HG03558 (cell line): ENCODE data around the gene KRT78.

Source experiments
- ATAC-seq: cut with Tn5 transposase; IDR thresholded peaks from one replicate; pipeline ENCODE4 v1.9.1; 2021; ENCODE audit warnings: moderate number of reproducible peaks; ENCODE audit not compliant: unreplicated experiment; ENCODE audit errors: extremely low read depth

Gene KRT78

DNA sequence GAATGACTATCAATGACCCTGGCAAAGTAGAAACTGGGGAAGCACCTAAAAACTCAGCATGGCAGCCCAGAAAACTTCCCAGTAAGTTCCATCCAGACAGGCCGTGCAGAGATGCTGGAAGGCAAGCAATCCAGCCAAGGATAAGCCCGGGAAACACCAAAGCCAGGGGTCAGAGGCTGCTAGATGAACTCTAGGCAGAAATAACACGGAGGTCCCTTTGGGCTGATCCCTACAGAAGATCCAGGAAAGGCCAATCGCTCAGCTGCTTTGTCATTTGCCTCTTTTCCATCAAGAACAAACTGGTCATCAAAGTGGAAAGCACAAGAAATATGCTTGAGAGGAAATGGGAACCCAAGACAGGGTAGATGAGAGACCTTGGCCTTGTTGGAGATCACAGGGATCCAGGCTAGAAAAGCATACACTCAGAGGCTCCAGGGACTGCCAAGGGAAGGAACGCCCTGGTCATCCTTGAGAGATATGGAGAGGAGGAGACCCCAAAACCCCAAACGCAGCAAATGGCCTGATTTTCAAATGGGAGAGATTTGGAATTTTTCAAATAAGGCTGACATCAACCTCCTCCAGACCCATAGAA, 21.2 kb downstream of the KRT78 start:
- ATAC-seq = no peak

DNA sequence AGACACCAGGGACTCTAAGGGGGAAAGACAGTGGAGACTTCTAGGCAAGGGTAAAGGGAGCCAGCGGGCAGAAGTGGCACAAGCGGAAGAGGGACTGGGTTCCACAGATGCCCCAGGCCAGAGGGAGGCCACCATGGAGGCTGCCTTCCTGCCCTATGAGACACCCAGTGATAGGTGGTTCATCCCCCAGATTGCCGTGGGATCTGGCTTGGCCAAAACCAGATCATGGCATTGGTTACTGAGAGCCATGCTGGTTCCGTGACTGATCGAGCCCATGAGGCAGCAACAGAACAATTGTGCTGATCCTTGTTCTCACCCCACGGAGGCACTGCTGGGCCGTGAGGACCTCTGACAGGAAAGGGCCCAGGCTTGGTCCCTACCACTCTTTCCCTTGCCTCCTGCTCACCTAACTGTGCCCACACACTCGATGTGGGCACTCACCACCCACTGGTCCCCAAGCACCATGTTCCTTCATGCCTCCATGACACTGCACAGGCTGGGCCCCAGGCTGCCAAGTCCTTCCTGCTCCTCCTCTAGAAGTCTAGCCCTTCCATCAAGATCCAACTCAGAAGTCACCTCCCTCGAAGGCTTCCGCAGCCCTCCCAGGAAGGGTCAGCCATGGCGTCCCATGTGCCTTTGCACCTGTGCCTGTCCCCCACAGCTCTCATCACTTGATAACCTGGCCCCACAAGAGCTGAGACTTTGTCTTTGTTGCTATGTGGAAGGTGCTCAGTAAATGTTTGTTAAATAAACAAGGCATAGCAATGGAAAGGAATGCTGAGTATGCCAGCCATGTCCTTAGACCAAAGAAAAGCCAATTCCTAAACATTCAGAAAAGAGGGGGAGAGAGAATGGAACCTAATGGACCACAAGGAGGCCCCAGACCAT, 21.9 kb downstream of the KRT78 start:
- ATAC-seq = no peak

DNA sequence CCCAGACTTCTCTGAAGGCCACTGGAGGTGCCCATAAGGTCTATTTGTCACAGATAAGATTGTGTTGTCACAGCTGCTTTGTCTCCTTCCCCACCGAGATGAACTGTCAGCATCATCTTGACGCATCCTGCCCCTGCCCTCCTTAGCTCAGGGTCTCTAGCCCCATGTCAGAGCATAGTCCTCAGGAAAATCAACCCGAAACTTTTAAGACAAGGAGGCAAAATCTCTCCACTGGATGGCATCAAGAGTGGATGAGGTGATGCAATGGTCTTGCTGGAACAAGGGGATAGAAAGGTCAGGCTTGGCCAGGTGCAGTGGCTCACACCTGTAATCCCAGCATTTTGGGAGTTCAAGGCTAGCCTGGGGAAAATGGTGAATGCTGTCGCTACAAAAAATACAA, 22.8 kb downstream of the KRT78 start:
- ATAC-seq = no peak

DNA sequence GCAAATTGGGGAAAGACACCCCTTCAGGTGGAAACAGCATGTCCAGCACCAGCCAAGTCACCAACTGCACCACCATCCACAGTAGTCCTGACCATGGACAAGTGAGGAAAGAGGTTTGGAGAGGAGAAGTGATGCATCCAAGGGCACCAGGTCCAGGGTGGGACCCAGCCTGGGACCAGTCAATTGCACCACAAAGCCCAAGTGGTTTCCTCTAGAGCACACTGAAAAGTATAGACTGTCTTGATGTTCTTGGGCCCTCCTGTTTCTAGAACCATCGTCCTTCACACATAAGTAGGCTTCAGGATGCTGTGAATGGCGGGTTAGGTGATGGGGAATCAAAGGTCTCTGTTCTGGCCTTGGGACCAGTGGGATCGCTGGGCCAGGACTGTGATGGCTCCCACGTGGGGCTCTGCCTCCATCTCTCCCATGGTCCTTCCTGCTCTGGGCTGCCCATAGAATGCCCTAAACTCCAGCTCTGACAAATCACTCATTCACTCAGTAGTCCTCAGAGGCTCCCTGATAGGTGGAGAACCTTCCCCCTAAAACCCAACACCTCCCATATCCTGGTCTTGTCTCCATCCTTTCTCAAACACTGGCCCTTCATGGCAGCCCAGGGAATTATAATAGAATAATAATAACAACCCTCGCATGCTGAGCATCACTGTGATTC, 23.9 kb downstream of the KRT78 start:
- no peak for ATAC-seq

DNA sequence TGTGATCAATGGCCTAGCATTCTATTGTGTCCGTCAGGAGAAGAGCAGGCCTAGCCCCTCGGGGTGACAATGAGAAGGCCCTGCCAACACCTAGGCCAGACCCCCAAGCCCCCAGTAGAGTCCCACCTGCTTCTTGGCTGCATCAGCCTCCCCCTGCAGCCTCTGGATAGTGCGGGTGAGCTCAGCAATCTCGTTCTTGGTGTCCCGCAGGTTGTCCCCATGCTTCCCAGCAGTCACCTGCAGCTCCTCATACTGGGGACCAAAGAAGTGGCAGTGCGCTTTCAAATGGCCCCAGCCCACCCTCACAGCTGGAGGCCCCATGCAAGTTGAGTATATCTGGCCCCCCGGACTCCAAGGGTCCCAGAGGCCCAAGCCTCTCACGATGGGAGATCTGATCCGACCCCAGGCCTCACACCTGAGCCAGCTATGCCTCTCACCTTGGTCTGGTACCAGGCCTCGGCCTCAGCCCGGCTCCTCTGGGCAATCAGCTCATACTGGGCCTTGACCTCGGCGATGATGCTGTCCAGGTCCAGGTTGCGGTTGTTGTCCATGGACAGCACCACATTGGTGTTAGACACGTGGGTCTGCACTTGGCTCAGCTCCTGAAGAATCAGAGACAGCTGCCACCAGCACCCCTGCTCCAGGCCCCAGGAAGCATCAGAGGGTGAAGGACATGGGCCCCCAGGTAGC, 24.9 kb downstream of the KRT78 start:
- ATAC-seq = no peak

DNA sequence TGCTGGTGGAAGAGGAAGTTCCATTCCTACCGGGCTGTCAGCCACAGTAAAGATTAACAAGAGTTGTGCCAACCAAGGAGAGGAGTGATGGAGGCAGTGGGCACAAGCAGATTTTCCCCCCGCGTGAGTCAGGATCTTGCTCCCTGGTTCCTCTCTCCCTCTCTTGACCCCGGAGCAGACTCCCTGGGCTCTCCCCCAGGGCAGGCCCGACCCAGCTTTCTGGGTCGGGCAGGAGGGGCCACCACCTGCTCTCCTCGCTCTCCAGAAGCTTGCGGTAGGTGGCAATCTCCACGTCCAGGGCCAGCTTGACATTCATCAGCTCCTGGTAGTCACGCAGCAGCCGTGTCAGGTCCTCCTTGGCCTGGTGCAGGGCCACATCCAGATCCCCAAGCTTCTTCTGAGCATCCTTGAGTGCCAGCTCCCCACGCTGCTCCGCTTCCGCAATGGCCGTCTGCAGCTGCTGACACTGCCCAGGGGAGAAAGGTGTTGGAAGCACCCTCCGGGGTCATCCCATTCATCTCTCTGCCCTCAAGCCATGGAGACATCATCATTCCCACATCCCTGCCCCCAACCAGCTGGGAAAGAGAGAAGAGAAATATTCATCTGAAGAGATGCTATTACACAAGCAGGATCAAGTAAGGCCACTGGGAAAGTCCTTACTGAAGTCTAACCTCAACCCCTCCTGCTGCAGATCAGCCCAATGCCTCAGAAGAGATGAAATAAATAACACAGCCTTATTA, 25.9 kb downstream of the KRT78 start:
- ATAC-seq = no peak

DNA sequence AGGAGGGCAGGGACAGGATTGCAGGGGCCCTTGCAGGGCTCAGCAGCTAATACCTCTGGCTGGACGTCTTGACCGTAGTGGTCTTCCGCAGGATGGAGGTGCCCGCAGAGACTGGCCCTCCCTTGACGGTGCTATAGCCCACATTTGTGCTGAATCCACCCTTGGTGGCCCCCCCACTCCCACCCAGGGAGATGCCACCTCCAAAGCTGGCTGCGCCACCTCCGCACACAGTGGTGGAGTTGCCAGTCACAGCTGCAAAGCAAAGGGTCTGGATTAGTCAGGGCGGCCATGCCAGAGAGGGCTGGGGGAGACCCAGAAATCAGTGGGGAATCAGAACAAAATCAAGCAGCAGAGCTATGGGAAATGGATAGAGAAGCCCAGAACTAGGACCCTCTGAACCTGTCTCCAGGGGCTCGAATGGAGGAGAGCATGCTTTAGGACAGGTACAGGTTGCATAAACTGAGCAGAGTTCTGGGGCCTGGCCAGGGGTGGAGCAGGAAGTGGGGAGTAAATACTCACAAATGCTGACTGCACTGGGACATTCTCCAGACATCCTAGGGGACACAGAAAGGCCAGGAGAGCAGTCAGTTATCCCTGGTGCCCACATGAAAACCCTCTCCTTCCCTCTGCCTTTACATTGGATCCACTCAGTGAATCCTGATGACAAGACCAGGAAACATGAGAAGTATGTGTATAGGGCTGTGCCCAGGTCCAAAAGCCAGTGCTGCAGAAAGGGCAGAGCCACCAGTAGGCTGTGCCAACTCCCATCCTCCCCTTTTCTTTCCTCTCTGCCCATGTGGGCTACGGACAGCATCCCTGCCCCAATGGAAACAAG, 26.8 kb downstream of the KRT78 start:
- no peak for ATAC-seq

DNA sequence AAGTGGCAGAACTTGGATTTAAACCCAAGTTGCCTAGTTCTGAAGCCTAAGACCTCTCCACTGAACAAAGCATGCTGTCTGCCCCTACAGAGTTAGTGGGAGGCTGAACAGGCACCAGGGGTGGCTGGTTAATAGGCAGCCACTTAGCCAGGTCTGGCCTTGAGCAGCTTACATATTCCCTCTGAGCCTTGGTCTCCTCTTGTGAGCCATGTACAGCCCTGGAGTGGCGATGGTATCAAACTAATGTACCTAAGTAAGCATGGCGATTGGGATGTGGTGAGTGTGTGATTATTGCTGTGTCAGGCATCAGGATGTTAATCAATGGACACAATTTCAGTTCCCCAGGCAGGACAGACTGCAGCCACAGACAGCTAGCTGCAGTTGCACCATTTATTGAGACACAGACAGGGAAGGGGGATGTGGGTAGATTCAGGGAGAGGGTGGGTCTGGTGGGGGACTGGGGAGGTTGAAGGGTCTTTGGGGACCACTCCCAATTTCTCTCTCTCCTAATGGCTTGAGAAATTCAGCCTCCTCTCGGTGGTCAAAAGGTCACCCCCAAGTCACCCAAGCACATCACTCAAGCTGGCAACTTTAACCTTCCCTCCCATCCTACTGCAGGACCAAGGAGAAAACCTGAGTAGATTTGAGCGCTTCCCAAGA, 27.6 kb downstream of the KRT78 start:
- ATAC-seq = no peak

DNA sequence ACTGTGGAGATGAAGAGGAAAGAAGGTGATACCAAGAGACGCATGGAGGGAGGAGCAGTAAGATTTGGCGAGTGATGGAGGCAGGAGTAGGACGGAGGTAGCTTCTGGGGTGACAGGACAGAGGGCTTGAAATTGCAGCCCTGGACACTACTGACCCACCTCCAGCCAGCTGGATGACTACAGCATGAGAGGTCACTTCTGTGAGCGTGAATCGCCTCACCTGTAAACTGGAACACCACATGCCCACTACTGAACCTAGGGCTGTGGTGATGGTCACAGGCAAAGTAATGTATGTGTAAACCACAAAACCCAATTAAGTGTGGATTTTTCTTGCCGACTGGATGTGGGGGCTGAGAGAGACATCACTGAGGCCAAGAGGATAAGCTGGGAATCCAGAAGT, 28.3 kb downstream of the KRT78 start:
- ATAC-seq = no peak

DNA sequence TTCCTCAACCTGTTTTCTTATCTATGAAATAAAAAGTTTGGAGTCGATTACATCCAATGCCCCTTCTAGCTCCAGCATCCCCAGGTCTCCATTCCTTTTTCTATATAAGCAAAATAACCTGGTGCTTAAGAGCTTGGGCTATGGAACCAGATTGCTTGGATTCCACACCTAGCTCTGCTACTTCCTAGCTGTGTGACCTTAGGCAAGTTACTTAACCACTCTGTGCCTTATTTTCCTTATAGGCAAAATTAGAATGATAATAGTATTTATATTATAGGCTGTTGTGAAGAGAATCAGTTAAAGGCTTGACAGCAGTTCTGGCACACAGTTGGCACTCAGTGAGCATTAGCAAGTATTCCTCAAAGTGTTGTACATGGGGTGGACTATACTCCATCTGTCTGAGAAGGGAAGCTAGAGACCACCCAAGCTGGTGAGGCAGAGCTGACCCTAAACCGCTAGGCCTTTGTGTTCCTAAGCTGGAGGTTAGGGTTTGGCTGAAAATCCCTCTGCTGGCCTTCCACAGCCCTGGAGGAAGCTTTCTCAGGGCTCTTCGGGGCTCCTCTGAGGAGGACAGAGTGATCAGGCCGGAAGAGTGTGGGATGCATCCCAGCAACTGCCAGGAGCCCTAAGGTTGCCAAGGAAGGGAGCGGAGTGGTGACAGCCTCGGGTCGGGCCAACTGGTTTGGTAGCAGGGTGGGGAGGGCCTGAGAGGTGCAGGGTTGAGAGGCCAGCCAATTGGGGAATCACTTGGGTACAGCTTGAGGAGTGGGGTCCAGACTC, 28.9 kb downstream of the KRT78 start:
- ATAC-seq = no peak

DNA sequence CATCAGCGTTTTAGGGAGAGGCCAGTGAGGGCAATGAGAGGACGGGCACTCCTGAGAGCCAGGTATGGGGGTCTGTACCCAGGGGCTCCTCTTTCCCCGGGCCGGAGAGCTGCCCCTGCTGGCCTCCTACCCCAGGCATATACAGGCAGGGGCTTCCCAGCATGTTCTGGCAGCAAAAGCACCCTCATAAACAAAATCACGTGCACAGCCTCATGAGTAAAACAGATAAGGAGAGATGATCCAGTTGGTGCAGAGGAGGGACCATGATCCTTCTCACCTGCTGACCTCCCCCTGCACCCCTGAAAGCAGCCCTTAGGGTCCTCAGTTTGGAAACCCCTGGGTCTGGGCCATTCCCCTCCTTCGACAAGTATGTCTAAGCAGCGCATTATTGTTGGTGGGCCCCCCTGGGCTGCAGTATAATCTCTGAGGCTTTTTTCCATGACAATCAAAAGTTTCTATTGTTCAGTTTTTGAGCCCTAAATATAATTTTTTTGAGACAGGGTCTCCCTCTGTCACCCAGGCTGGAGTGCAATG, 29.8 kb downstream of the KRT78 start:
- ATAC-seq = no peak

DNA sequence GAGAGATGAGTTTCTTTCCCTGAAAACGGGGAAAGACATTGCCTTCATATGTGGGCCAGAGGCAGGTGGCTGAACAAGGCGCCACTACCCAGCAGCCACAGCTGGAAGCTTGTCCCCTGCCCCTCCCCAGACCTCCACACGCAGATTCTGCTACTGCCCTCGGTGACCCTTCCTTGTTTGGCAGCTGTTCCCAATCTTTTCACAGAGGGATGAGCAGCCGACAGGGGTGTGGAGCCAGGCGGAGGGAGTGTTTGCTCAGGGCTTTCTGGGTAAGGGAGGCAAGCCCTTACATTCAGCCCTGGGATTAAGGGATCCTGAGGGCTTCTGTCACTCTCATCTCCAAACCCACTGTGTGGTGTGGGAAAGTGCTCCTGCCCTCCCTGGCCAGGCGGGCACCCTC, 30.4 kb downstream of the KRT78 start:
- no peak for ATAC-seq

DNA sequence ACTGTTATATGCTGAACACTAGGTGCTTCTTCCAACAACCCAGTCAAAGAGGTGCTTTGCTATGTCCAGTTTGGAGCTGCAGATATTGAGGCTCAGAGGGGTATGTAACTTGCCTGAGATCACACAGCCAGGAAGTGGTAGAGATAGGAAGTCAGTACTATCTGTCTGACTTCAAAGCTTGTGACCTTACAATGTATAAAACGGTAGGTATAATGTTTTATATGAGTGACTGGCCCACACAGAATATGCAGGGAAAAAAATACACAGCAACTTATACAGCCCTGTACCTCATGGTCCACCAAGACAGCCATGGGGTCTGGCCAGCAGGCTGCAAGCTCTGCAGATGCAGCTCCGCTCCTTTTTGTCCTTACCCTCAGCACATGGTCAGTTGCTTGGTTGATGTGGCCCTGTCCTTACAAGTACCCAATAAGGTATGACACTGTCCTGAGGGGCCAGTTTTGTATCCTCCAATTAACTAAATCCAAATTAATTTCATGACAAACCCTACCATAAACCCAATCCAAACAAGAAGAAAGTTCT, 31.0 kb downstream of the KRT78 start:
- no peak for ATAC-seq

DNA sequence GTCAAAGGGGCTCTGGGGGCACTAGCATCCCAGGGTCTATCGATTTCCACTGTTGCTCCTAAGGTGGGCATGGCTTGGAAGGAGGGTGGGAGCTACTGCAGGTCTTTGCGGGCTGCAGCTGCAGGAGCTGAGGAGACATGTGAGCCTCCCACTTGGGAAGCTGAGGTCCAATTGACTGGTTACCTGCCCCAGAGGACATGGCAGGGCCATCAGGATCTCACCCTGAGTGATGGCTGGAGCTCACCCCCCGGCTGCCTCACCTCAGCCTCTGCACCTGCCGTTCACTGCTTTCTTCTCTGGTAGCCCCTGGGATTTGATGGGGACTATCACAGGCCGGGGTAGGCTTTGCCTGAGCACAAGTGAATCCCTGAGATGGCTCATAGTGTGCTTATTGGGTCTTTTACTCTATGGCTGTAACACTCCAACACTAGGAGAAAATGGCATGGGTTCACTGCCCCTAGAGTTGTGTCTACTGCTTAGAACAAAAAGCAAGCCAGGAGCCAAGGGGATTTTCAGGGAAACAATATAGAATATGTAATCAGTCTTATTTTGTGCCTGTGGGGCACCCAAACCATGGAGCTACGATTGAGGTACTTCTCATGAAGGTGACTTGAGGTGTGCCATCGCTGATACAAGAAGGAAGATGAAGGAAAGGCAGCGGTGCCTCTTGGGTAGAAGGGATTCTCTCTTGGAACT, 31.6 kb downstream of the KRT78 start:
- ATAC-seq = no peak

DNA sequence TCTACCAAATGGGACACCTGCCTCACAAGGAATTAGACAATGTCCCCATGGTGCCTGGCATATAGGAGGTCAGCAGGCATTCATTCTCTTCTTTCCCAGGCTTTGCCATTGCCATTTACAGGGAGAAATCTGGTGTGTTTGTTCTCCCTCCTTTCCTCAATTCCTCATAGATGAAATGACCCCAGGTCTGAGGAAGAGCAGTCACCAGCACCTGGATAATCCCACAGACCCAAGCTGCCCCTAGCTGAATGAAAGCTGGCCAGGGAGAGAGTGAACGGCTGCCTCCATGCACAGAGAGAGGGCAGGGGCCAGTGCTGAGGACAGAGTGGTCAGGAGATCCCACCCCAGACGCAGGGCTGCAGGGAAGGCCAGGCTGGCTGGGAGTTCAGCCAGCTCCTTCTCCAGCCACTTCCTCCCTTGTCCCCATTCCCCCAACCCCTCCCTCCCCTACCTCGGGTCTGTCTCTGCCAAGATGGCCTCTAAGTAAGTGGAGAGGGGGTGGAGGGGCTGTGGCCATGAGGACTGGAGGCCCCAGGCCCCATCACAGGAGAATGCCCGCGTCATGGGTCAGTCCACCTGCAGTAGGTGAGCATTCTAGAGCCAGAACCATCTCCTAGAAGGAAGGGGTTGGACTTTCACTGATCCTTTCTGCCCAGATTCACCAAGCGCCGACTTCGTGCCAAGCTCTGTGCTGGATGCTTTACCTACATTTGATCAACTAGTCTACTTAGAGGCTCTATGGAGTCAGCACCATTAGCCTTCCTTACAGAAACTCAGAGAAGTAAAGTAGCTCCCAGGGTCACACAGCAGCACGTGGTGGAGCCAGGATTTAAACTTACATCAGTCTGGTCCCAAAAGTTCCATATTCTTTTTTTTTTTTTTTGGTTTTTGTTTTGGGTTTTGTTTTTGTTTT, 32.9 kb downstream of the KRT78 start:
- ATAC-seq = no peak

DNA sequence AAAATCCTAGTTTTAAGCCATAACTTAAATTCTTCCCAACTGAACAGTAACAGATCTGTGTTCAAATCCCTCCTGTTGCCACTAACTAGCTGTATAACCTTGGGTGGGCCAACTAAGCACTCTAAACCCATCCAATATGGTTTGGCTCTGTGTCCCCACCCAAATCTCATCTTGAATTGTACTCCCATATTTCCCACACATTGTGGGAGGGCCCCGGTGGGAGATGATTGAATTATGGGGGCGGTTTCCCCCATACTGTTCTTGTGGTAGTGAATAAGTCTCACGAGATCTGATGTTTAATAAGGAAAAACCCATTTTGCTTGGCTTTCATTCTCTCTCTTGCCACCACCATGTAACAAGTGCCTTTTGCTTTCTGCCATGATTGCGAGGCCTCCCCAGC, 33.6 kb downstream of the KRT78 start:
- ATAC-seq = no peak
